ENCODE measurements around the gene PNKP. TPM values are rescaled to one million over a fixed set of nuclear protein-coding genes. Genes with fewer than 3 reads are reported as not detected.
A peak's percentile ranks its signal among the peaks of the same experiment; 100 is the strongest.

PNKP gene
- total and polyA plus RNA-seq, 10 of the 15 experiments (the other 5 are each of a cell fraction or from before 2014, with no cell fraction given) = 2.9 to 82.3 (median 33.2) TPM

GRCh38 chr19:49839713-49840112 is 27.7 kb downstream of the PNKP start:
- Histone ChIP-seq H3K27me3 (replicated peaks in 1 of 2; ENCODE audit: control insufficient read depth in 2 of 2, insufficient read depth in 2 of 2, low read length in 1 of 2) (no peaks in the 10 kb centered on the region), H3K36me3 (ENCODE audit: control insufficient read depth in 2 of 2, insufficient read depth in 2 of 2, low read length in 1 of 2) (peaks cover 11 to 12% of the 10 kb centered on the region in 2 experiments), H3K79me2 (ENCODE audit: control insufficient read depth, insufficient read depth, low read length) (no peaks in the 10 kb centered on the region), H3K4me1 (ENCODE audit: control insufficient read depth, insufficient read depth, low read length) (peaks cover 10% of the 10 kb centered on the region), H4K20me1 (ENCODE audit: control insufficient read depth, insufficient read depth) (no peaks in the 10 kb centered on the region), H3K27ac (ENCODE audit: control insufficient read depth, insufficient read depth) (no peak overlapping the region), H3K4me2 (ENCODE audit: control insufficient read depth, insufficient read depth) (no peak overlapping the region), H2AFZ (ENCODE audit: control insufficient read depth, low read depth, low read length) (no peak overlapping the region), H3K4me3 (no peak overlapping the region), H3K9me3 (replicated peaks; ENCODE audit: control insufficient read depth, insufficient read depth, low read length) (no peaks in the 10 kb centered on the region), H3K9ac (ENCODE audit: control insufficient read depth, insufficient read depth, low read length) (no peak overlapping the region)
- ATAC-seq (no peak), FAIRE-seq (no peak), DNase-seq (ENCODE audit: low read depth, low spot score) (no peak)
- POLR2A ChIA-PET = no interaction called here
- 94% methylated on average over 11 of the region's 11 CpGs for WGBS (ENCODE audit: insufficient coverage, insufficient replicate concordance, low lambda C conversion rate, missing lambda C conversion rate)
- CTCF ChIA-PET = no interaction called here
- intact Hi-C loops (cut with micrococcal nuclease; ENCODE audit: unreplicated experiment) (no loop called here), in situ Hi-C loops (cut with MboI) (no loop called here)
- TF ChIP-seq SMARCA5 (IDR thresholded peaks at IDR 0.05) = no peak
- no peak for TF ChIP-seq ETV6 (conservative IDR thresholded peaks at IDR 0.05 in 1 of 2, IDR thresholded peaks at IDR 0.05 in 1 of 2; ENCODE audit: borderline replicate concordance in 1 of 2, low read depth in 1 of 2)
- TF ChIP-seq HDAC6 (IDR thresholded peaks at IDR 0.05; ENCODE audit: unreplicated experiment) = no peak
- TF ChIP-seq ZZZ3 (IDR thresholded peaks at IDR 0.05; ENCODE audit: control insufficient read depth, insufficient read length, low read depth) = no peak
- TF ChIP-seq ZNF207 (IDR thresholded peaks at IDR 0.05; ENCODE audit: borderline replicate concordance) = no peak
- no peak for TF ChIP-seq DPF2 (IDR thresholded peaks at IDR 0.05)
- TF ChIP-seq IKZF1 (conservative IDR thresholded peaks at IDR 0.05) = no peak
- no TSS peak for BruUV-seq (replicated peaks)
- RAD21 ChIA-PET (ENCODE audit: unreplicated experiment) = no interaction called here
- SMC1A ChIA-PET (ENCODE audit: uncharacterized antibody, unreplicated experiment) = interaction anchor here (0.5 to 0.6 kb wide), 2 partner anchors 8 to 118 kb away, joined by 3 read pairs; no protein-coding TSS in a partner anchor

DNA sequence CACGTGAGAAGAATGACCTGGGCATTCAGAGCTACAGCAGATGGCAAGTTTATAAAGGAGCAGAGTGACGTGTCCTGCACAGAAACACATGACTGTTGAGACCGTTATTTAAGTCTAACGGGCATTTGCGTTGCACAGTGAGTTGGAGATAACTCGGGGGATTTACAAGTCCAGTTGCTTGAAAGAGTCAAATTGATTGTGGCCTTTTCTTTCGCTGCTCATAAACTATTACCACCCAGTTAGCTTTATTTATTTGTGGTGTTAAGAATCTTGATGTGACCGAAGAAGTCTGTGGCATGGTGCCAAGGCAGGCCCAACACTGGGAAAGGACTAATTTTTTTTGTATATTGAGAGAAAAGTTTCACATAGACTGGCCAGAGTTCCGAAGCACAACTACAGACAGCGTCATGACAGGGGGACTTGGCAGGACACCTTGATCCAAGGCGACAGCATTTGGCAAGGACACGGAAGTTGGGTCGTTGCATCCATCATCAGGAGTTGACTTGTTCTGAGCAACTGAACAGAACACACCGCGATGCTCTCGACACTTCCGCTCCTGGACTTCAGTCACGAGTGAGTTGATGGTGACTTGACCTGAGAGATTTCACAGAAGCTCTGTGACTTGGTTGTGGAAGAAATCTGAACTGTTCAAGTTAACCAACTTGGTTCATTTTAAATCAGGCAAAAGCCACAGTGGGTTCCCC is 28.3 kb downstream of the PNKP start:
- BruUV-seq (replicated peaks) = TSS peak; percentile 57
- H3K27me3 ChIP-seq (replicated peaks in 1 of 2; ENCODE audit: control insufficient read depth in 2 of 2, insufficient read depth in 2 of 2, low read length in 1 of 2) = no peaks in the 10 kb centered on the region
- H3K79me2 ChIP-seq (ENCODE audit: control insufficient read depth, insufficient read depth, low read length) = no peaks in the 10 kb centered on the region
- no peak overlapping the region for H3K27ac ChIP-seq (ENCODE audit: control insufficient read depth, insufficient read depth)
- RAD21 ChIA-PET (ENCODE audit: unreplicated experiment) = no interaction called here
- FAIRE-seq = no peak
- H3K36me3 ChIP-seq (ENCODE audit: control insufficient read depth in 2 of 2, insufficient read depth in 2 of 2, low read length in 1 of 2) = peaks cover 11 to 16% of the 10 kb centered on the region in 2 experiments
- POLR2A ChIA-PET = interaction anchor here (1.0 kb wide), 1 partner anchor 14 kb away, joined by 3 read pairs; no protein-coding TSS in a partner anchor
- H2AFZ ChIP-seq (ENCODE audit: control insufficient read depth, low read depth, low read length) = no peak overlapping the region
- H3K4me1 ChIP-seq (ENCODE audit: control insufficient read depth, insufficient read depth, low read length) = peaks cover 4% of the 10 kb centered on the region; the same call in 1 of the 2 replicates
- H3K4me3 ChIP-seq = no peak overlapping the region
- no peak overlapping the region for H3K4me2 ChIP-seq (ENCODE audit: control insufficient read depth, insufficient read depth)
- WGBS (ENCODE audit: insufficient coverage, insufficient replicate concordance, low lambda C conversion rate, missing lambda C conversion rate) = 96% methylated on average over 18 of the region's 18 CpGs
- no peaks in the 10 kb centered on the region for H4K20me1 ChIP-seq (ENCODE audit: control insufficient read depth, insufficient read depth)
- no peak overlapping the region for H3K9ac ChIP-seq (ENCODE audit: control insufficient read depth, insufficient read depth, low read length)
- DNase-seq (ENCODE audit: low read depth, low spot score) = no peak
- no peak for ATAC-seq
- H3K9me3 ChIP-seq (replicated peaks; ENCODE audit: control insufficient read depth, insufficient read depth, low read length) = no peaks in the 10 kb centered on the region
- intact Hi-C loops (cut with micrococcal nuclease; ENCODE audit: unreplicated experiment) (no loop called here), in situ Hi-C loops (cut with MboI) (no loop called here)
- CTCF ChIA-PET = no interaction called here
- SMC1A ChIA-PET (ENCODE audit: uncharacterized antibody, unreplicated experiment) = no interaction called here
- TF ChIP-seq ZBED1 (IDR thresholded peaks at IDR 0.05; ENCODE audit: borderline replicate concordance) (no peak), CBFB (IDR thresholded peaks at IDR 0.05; ENCODE audit: low read depth) (no peak), LARP7 (IDR thresholded peaks at IDR 0.05) (no peak), POLR2AphosphoS2 (IDR thresholded peaks at IDR 0.05; ENCODE audit: low read depth, low read length) (no peak), PBX3 (IDR thresholded peaks at IDR 0.05; ENCODE audit: insufficient replicate concordance, low read depth, low read length) (no peak)
- TF ChIP-seq, protein P1, sequence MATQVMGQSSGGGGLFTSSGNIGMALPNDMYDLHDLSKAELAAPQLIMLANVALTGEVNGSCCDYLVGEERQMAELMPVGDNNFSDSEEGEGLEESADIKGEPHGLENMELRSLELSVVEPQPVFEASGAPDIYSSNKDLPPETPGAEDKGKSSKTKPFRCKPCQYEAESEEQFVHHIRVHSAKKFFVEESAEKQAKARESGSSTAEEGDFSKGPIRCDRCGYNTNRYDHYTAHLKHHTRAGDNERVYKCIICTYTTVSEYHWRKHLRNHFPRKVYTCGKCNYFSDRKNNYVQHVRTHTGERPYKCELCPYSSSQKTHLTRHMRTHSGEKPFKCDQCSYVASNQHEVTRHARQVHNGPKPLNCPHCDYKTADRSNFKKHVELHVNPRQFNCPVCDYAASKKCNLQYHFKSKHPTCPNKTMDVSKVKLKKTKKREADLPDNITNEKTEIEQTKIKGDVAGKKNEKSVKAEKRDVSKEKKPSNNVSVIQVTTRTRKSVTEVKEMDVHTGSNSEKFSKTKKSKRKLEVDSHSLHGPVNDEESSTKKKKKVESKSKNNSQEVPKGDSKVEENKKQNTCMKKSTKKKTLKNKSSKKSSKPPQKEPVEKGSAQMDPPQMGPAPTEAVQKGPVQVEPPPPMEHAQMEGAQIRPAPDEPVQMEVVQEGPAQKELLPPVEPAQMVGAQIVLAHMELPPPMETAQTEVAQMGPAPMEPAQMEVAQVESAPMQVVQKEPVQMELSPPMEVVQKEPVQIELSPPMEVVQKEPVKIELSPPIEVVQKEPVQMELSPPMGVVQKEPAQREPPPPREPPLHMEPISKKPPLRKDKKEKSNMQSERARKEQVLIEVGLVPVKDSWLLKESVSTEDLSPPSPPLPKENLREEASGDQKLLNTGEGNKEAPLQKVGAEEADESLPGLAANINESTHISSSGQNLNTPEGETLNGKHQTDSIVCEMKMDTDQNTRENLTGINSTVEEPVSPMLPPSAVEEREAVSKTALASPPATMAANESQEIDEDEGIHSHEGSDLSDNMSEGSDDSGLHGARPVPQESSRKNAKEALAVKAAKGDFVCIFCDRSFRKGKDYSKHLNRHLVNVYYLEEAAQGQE (IDR thresholded peaks at IDR 0.05; ENCODE audit: low read depth, low read length) = no peak
